Epithelial cell of esophagus (primary cell): ENCODE measurements around the gene PLSCR4.

Source experiments
- DNase-seq: peaks from one replicate; pipeline ENCODE4 v3.0.0; 2010; ENCODE audit warnings: low read depth
- H3K4me3 ChIP-seq: 2 replicates; pipeline ENCODE4 v1.5.1; 2011; ENCODE audit warnings: mild to moderate bottlenecking, low read length, control low read depth
- CTCF ChIP-seq: IDR thresholded peaks from 2 replicates; pipeline ENCODE4 v1.5.1; 2011; ENCODE audit warnings: low read depth, mild to moderate bottlenecking, low read length, control low read depth, inconsistent platforms; ENCODE audit not compliant: insufficient read depth; ENCODE audit errors: missing control alignments

Gene PLSCR4

GRCh38 chr3:146191051-146191450 lies 59.9 kb downstream of the PLSCR4 start:
- DNase-seq = no peak
- no peak overlapping the region for H3K4me3 ChIP-seq
- no peak for TF ChIP-seq CTCF

- no peak overlapping the region for H3K4me3 ChIP-seq
- peak; percentile 80 for TF ChIP-seq CTCF
- peak; percentile 69 for DNase-seq
These were observed 61.3 kb downstream of the PLSCR4 start for GRCh38 chr3:146189519-146190173.

- peak; percentile 55 for DNase-seq
- H3K4me3 ChIP-seq = no peak overlapping the region
- TF ChIP-seq CTCF = peak; percentile 61
These were observed 63.5 kb downstream of the PLSCR4 start for GRCh38 chr3:146187334-146187950.

- TF ChIP-seq CTCF = no peak
- DNase-seq = peak; percentile 88
- no peak overlapping the region for H3K4me3 ChIP-seq
These were observed 66.5 kb downstream of the PLSCR4 start for GRCh38 chr3:146184241-146185015.

GRCh38 chr3:146181216-146181615 lies 69.7 kb downstream of the PLSCR4 start:
- no peak for TF ChIP-seq CTCF
- DNase-seq = no peak
- no peak overlapping the region for H3K4me3 ChIP-seq

GRCh38 chr3:146180376-146180775 lies 70.5 kb downstream of the PLSCR4 start:
- DNase-seq = peak; percentile 72
- no peak for TF ChIP-seq CTCF
- no peak overlapping the region for H3K4me3 ChIP-seq
